Coronary artery (tissue), 2 donors: ENCODE measurements around the gene TARS3.

Source experiments
- DNase-seq: peaks from one replicate; pipeline ENCODE4 v3.0.0-alpha.2; 2017; ENCODE audit warnings: low spot score
- H3K27ac ChIP-seq, 2 donors: fragments of 200-600 bp; sonication (generic); one replicate each; pipeline ENCODE4 v1.5.1; 2016 to 2019
- H3K4me3 ChIP-seq: fragments of 200-600 bp; sonication (generic); 2 replicates; pipeline ENCODE4 v1.5.1; 2016; ENCODE audit warnings: mild to moderate bottlenecking, moderate library complexity
- TF ChIP-seq, protein P1 (sequence below): fragments of 200-600 bp; sonication (generic); IDR thresholded peaks from one replicate; pipeline ENCODE4 v1.5.1; 2019; ENCODE audit warnings: antibody characterized with exemption

Gene TARS3

DNA sequence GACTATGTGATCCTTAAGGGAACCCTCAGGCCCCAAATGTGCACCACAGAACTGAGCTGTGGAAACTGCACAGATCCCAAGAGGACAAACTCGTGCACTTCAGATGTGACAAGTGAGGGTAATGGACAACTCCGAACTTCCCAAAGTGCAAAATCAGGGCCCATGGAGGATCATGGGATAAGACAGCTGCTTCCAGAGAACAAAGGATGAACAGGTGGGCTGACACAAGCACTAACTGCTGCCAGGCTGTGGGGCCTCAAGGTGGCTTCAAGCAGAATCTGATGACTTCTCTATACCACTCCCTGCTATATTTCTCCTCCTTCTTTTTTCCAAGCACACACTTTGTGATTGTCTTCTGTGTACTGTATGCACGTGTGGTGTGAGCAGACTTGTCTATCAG is 5.4 kb downstream of the TARS3 start:
- no peak overlapping the region for H3K27ac ChIP-seq
- TF ChIP-seq, protein P1, sequence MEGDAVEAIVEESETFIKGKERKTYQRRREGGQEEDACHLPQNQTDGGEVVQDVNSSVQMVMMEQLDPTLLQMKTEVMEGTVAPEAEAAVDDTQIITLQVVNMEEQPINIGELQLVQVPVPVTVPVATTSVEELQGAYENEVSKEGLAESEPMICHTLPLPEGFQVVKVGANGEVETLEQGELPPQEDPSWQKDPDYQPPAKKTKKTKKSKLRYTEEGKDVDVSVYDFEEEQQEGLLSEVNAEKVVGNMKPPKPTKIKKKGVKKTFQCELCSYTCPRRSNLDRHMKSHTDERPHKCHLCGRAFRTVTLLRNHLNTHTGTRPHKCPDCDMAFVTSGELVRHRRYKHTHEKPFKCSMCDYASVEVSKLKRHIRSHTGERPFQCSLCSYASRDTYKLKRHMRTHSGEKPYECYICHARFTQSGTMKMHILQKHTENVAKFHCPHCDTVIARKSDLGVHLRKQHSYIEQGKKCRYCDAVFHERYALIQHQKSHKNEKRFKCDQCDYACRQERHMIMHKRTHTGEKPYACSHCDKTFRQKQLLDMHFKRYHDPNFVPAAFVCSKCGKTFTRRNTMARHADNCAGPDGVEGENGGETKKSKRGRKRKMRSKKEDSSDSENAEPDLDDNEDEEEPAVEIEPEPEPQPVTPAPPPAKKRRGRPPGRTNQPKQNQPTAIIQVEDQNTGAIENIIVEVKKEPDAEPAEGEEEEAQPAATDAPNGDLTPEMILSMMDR = no peak
- DNase-seq = no peak

DNA sequence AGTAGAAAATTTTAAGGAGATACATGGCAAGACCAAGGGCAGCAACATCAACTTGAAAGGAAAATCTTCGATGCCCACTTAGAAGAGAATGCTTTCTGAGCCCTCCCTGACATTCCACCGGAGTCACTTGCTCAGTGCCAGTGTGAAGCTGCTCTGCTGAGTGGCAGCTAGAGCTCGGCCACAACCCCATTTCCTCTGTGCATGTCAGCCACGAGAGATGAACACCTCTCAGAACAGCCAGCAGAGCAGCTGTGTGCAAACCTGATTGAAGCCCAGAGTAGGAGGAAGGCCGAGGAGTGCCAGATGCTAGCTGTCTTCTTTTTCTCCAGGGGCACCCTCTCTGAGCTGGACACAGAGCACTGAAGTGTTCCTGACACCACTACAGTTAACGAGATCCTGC is 12.2 kb downstream of the TARS3 start:
- no peak overlapping the region for H3K27ac ChIP-seq
- TF ChIP-seq, protein P1 = no peak

More for the DNA sequence above, 5.4 kb downstream of the TARS3 start:
- no peak overlapping the region for H3K4me3 ChIP-seq

DNA sequence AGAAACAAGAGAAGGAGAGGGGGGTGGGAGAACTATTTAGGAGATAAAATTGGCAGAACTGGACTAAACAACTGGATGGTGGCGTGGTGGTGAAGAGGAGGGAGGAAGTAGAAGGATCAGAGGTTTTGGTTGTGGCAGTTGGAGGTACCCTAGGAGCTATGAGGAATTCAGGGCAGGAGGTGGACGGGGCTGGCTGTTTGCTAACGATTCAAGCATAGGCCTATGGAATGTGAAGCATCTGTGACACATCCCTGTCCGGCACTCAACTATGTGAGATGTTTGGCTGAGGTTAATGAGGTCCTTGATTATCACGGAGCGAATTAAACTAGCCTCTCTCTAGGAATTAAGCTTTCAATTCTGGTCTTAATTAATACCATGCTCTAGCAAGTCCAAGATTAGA is 13.5 kb downstream of the TARS3 start:
- TF ChIP-seq, protein P1 = no peak
- H3K27ac ChIP-seq = no peak overlapping the region
- H3K4me3 ChIP-seq = no peak overlapping the region
- DNase-seq = no peak

More for the DNA sequence above, 12.2 kb downstream of the TARS3 start:
- no peak for DNase-seq
- no peak overlapping the region for H3K4me3 ChIP-seq

DNA sequence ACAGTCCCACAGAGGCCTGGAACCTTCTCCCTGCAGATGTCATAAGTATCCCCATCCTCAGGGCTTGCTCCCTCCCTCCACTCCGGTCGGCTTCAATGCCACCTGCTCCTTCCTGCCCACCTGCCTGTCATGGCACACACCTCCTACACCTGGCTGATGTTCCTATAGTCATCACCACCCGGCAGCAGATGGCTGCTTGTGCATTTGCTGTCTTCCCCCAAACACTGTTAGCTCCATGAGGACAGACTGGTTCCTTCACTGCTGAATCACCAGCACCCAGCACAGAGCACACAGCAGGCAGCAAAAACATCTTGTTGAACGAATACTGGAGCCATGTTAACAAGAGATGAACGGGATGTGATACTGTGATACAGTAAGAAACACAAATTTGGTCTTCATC is 14.8 kb downstream of the TARS3 start:
- no peak overlapping the region for H3K27ac ChIP-seq
- no peak overlapping the region for H3K4me3 ChIP-seq
- DNase-seq = no peak
- TF ChIP-seq, protein P1 = no peak

DNA sequence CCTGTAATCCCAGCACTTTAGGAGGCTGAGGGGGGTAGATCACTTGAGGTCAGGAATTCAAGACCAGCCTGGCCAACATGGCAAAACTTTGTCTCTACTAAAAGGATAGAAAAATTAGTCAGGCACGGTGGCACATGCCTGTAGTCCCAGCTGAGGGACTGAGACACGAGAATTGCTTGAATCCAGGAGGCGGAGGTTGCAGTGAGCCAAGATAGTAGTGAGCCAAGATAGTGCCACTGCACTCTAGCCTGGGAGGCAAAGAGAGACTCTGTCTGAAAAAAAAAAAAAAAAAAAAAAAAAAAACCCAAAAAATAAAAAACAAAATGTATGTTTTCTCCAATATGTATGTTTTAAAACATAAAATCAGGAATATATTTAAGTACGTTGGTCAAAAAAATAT is 16.3 kb downstream of the TARS3 start:
- no peak overlapping the region for H3K4me3 ChIP-seq
- no peak overlapping the region for H3K27ac ChIP-seq
- TF ChIP-seq, protein P1 = no peak
- DNase-seq = no peak

DNA sequence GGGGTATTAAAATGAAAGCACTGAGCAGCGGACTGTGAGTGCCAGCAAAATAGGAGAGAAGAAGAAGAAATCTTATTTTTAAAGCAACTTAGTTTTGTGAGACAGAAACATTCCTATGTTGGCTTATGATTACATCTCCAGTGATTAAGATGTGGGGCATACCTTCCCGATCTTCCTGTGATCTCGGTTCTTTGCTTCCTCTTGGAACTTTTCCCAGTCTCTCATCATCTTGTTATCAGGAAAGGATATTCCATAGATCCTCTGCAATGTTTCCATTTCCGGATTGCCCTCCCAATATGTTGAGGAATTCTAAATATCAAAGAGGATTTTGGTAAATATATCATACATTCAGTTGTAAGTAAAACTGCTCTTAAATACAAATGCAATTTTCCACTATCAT is 22.2 kb downstream of the TARS3 start:
- Histone ChIP-seq H3K4me3 (no peak overlapping the region), H3K27ac (no peak overlapping the region)
- TF ChIP-seq, protein P1 = no peak
- DNase-seq = no peak

DNA sequence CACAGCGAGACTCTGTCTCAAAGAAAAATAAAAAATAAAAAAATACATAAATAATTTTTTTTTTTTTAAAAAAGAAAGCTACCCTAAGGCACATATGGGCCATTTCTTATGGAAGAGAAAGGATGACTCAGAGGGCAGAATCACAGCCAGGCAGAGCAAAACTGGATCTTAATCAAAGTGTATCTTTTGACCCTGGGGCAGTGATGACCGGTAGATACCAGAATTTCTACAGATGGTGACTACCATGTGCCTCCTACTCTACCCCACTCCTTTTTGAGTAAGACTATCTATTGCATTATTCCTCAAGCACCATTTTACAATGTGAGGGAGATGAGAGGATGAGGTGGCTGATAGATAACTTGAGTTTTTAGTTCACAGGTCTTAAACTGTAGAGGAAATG is 26.0 kb downstream of the TARS3 start:
- Histone ChIP-seq H3K4me3 (no peak overlapping the region), H3K27ac (no peak overlapping the region)
- TF ChIP-seq, protein P1 = no peak
- no peak for DNase-seq
